ENCODE measurements around the gene EFL1. TPM values are rescaled to one million over a fixed set of nuclear protein-coding genes. Genes with fewer than 3 reads are reported as not detected.
A peak's percentile ranks its signal among the peaks of the same experiment; 100 is the strongest.

EFL1 gene
- total RNA-seq, 1 experiment from 2014 or later: 44.7 TPM

GRCh38 chr15:82186719-82187406 is 75.7 kb downstream of the EFL1 start:
- POLR2A ChIA-PET: interaction anchor here (1.1 kb wide), 1 partner anchor 9 kb away, joined by 4 read pairs; no protein-coding TSS in a partner anchor
- no peak for DNase-seq (ENCODE audit: unreplicated experiment)
- TF ChIP-seq CTCF (IDR thresholded peaks at IDR 0.05; ENCODE audit: unreplicated experiment): no peak
- intact Hi-C loops (cut with micrococcal nuclease): no loop called here
- no peak overlapping the region for H3K27ac Mint-ChIP-seq (ENCODE audit: low read depth, unreplicated experiment)
- no peaks in the 10 kb centered on the region for H3K9me3 Mint-ChIP-seq (ENCODE audit: unreplicated experiment)
- peaks cover 7% of the 10 kb centered on the region for H3K36me3 Mint-ChIP-seq (ENCODE audit: insufficient read depth, unreplicated experiment)
- no TSS peak for BruUV-seq (replicated peaks)
- CTCF ChIA-PET: interaction anchor here (0.6 to 1.4 kb wide), 4 partner anchors 78 to 921 kb away, joined by 3 to 4 read pairs (median 3); no protein-coding TSS in a partner anchor
- no peaks in the 10 kb centered on the region for H3K27me3 Mint-ChIP-seq (ENCODE audit: insufficient read depth, unreplicated experiment)
- no peak overlapping the region for H3K4me3 Mint-ChIP-seq (ENCODE audit: unreplicated experiment)
- peaks cover 13% of the 10 kb centered on the region for H3K4me1 Mint-ChIP-seq (ENCODE audit: insufficient read depth, unreplicated experiment)

GRCh38 chr15:82186161-82186560 is 76.4 kb downstream of the EFL1 start:
- no peaks in the 10 kb centered on the region for H3K27me3 Mint-ChIP-seq (ENCODE audit: insufficient read depth, unreplicated experiment)
- ChIA-PET CTCF (no interaction called here), POLR2A (no interaction called here)
- H3K9me3 Mint-ChIP-seq (ENCODE audit: unreplicated experiment): no peaks in the 10 kb centered on the region
- intact Hi-C loops (cut with micrococcal nuclease): no loop called here
- no TSS peak for BruUV-seq (replicated peaks)
- no peak for TF ChIP-seq CTCF (IDR thresholded peaks at IDR 0.05; ENCODE audit: unreplicated experiment)
- H3K4me1 Mint-ChIP-seq (ENCODE audit: insufficient read depth, unreplicated experiment): peaks cover 13% of the 10 kb centered on the region
- peaks cover 7% of the 10 kb centered on the region for H3K36me3 Mint-ChIP-seq (ENCODE audit: insufficient read depth, unreplicated experiment)
- H3K27ac Mint-ChIP-seq (ENCODE audit: low read depth, unreplicated experiment): no peak overlapping the region
- H3K4me3 Mint-ChIP-seq (ENCODE audit: unreplicated experiment): no peak overlapping the region
- DNase-seq (ENCODE audit: unreplicated experiment): no peak

- Mint-ChIP-seq H3K27me3 (ENCODE audit: insufficient read depth, unreplicated experiment) (no peaks in the 10 kb centered on the region), H3K4me1 (ENCODE audit: insufficient read depth, unreplicated experiment) (peaks cover 13% of the 10 kb centered on the region), H3K9me3 (ENCODE audit: unreplicated experiment) (no peaks in the 10 kb centered on the region), H3K27ac (ENCODE audit: low read depth, unreplicated experiment) (peak overlapping the region; percentile 39), H3K36me3 (ENCODE audit: insufficient read depth, unreplicated experiment) (no peaks in the 10 kb centered on the region), H3K4me3 (ENCODE audit: unreplicated experiment) (no peak overlapping the region)
- ChIA-PET CTCF (interaction anchor here (0.7 to 0.8 kb wide), 2 partner anchors 14 to 49 kb away, joined by 3 to 4 read pairs; no protein-coding TSS in a partner anchor), POLR2A (interaction anchor here (0.9 kb wide), 1 partner anchor 50 kb away, joined by 3 read pairs; no protein-coding TSS in a partner anchor)
- no TSS peak for BruUV-seq (replicated peaks)
- DNase-seq (ENCODE audit: unreplicated experiment): no peak
- no peak for TF ChIP-seq CTCF (IDR thresholded peaks at IDR 0.05; ENCODE audit: unreplicated experiment)
- intact Hi-C loops (cut with micrococcal nuclease): no loop called here
Measured at GRCh38 chr15:82184776-82185175, 77.8 kb downstream of the EFL1 start.

- CTCF ChIA-PET: interaction anchor here (0.8 kb wide), 1 partner anchor 48 kb away, joined by 4 read pairs; no protein-coding TSS in a partner anchor
- DNase-seq (ENCODE audit: unreplicated experiment): no peak
- peak overlapping the region; percentile 39 for H3K27ac Mint-ChIP-seq (ENCODE audit: low read depth, unreplicated experiment)
- no TSS peak for BruUV-seq (replicated peaks)
- TF ChIP-seq CTCF (IDR thresholded peaks at IDR 0.05; ENCODE audit: unreplicated experiment): no peak
- H3K9me3 Mint-ChIP-seq (ENCODE audit: unreplicated experiment): no peaks in the 10 kb centered on the region
- no peaks in the 10 kb centered on the region for H3K36me3 Mint-ChIP-seq (ENCODE audit: insufficient read depth, unreplicated experiment)
- POLR2A ChIA-PET: no interaction called here
- intact Hi-C loops (cut with micrococcal nuclease): no loop called here
- H3K4me3 Mint-ChIP-seq (ENCODE audit: unreplicated experiment): no peak overlapping the region
- no peaks in the 10 kb centered on the region for H3K27me3 Mint-ChIP-seq (ENCODE audit: insufficient read depth, unreplicated experiment)
- peaks cover 13% of the 10 kb centered on the region for H3K4me1 Mint-ChIP-seq (ENCODE audit: insufficient read depth, unreplicated experiment)
Measured at GRCh38 chr15:82184355-82184754, 78.2 kb downstream of the EFL1 start.
